Suprapubic skin (tissue), 3 donors: ENCODE results near the gene BTD.

Experiments used
- CTCF ChIP-seq, 2 donors: fragments of 200-600 bp in 1 of 2; fragments of 450-650 bp in 1 of 2; sonication (generic) in 1 of 2; IDR thresholded peaks; one replicate each; pipeline ENCODE4 v1.5.1; 2016 to 2019; ENCODE audit warnings: antibody characterized with exemption in 2 of 2, mild to moderate bottlenecking in 1 of 2, moderate library complexity in 1 of 2
- EP300 ChIP-seq: sonication (generic); formaldehyde crosslinking; IDR thresholded peaks from one replicate; pipeline ENCODE4 v1.6.1; 2017; ENCODE audit warnings: antibody characterized with exemption
- POLR2A ChIP-seq, 2 donors: fragments of 450-650 bp; IDR thresholded peaks; one replicate each; pipeline ENCODE4 v1.6.1; 2017; ENCODE audit warnings: antibody characterized with exemption in 2 of 2, mild to moderate bottlenecking in 2 of 2, moderate library complexity in 2 of 2

GRCh38 chr3:15628967-15629366 lies 27.4 kb downstream of the BTD start:
- TF ChIP-seq POLR2A (IDR thresholded peaks at IDR 0.05) (no peak), EP300 (no peak), CTCF (IDR thresholded peaks at IDR 0.05) (no peak)
